GM19372 (cell line): ENCODE results near the gene ZNF234.
"Not testable (repeated sequence)": the region's sequence is repeated elsewhere in the genome, so short reads cannot be mapped to it uniquely, and the experiment has no call there.

Experiments used
- ATAC-seq: cut with Tn5 transposase; IDR thresholded peaks from one replicate; pipeline ENCODE4 v1.9.1; 2021; ENCODE audit warnings: mild to moderate bottlenecking, low read depth, moderate library complexity; ENCODE audit not compliant: unreplicated experiment

Gene ZNF234

GRCh38 chr19:44176590-44176989 is 35.2 kb downstream of the ZNF234 start:
- no peak for ATAC-seq

- no peak for ATAC-seq
Measured at GRCh38 chr19:44180968-44181367, 39.6 kb downstream of the ZNF234 start.

GRCh38 chr19:44182145-44182544 is 40.8 kb downstream of the ZNF234 start:
- ATAC-seq = no peak

- ATAC-seq = no peak
Measured at GRCh38 chr19:44190020-44190419, 48.7 kb downstream of the ZNF234 start.

- no peak for ATAC-seq
Measured at GRCh38 chr19:44192127-44192526, 50.8 kb downstream of the ZNF234 start.

- no peak for ATAC-seq
Measured at GRCh38 chr19:44196772-44197171, 55.4 kb downstream of the ZNF234 start.

GRCh38 chr19:44202470-44202869 is 61.1 kb downstream of the ZNF234 start:
- ATAC-seq = no peak

- no peak for ATAC-seq
Measured at GRCh38 chr19:44202974-44203373, 61.6 kb downstream of the ZNF234 start.

GRCh38 chr19:44203877-44204276 is 62.5 kb downstream of the ZNF234 start:
- not testable (repeated sequence) for ATAC-seq

- ATAC-seq = no peak
Measured at GRCh38 chr19:44204772-44205171, 63.4 kb downstream of the ZNF234 start.

- ATAC-seq = peak; percentile 88
Measured at GRCh38 chr19:44207126-44207803, 65.9 kb downstream of the ZNF234 start.
